ENCODE results near the gene KMT2B.

Gene KMT2B

DNA sequence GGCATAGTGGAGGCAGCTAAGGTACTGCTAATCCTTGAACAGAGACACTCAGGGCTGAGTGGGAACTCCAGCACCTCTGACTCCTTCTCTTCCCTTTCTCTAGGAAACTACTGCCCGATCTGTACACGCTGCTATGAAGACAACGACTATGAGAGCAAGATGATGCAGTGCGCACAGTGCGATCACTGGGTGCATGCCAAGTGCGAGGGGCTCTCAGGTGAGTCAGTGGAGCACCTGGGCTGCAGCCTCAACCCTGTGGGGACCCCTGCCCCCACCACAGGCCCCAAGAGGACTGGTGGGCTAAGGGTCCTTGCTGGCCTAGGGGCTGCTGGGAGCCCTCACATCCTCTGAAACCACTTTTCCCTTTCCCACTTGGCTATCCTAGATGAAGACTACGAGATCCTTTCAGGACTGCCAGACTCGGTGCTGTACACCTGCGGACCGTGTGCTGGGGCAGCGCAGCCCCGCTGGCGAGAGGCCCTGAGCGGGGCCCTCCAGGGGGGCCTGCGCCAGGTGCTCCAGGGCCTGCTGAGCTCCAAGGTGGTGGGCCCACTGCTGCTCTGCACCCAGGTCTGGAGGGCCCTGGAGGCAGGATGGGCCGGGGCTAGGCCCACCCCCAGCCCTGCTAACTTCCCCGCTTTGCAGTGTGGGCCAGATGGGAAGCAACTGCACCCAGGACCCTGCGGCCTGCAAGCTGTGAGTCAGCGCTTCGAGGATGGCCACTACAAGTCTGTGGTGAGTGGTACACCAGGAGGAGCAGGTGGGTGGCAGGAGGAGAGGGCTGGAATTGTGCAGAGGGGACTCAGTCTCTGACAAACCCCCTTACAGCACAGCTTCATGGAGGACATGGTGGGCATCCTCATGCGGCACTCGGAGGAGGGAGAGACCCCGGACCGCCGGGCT, 9.5 kb downstream of the KMT2B start:
- no peak for DNase-seq (ENCODE audit: low read depth in 1 of 2, low spot score in 1 of 2)
- no peak for TF ChIP-seq SPI1 (IDR thresholded peaks at IDR 0.05; ENCODE audit: borderline replicate concordance, low read depth)
- TF ChIP-seq, protein P1, sequence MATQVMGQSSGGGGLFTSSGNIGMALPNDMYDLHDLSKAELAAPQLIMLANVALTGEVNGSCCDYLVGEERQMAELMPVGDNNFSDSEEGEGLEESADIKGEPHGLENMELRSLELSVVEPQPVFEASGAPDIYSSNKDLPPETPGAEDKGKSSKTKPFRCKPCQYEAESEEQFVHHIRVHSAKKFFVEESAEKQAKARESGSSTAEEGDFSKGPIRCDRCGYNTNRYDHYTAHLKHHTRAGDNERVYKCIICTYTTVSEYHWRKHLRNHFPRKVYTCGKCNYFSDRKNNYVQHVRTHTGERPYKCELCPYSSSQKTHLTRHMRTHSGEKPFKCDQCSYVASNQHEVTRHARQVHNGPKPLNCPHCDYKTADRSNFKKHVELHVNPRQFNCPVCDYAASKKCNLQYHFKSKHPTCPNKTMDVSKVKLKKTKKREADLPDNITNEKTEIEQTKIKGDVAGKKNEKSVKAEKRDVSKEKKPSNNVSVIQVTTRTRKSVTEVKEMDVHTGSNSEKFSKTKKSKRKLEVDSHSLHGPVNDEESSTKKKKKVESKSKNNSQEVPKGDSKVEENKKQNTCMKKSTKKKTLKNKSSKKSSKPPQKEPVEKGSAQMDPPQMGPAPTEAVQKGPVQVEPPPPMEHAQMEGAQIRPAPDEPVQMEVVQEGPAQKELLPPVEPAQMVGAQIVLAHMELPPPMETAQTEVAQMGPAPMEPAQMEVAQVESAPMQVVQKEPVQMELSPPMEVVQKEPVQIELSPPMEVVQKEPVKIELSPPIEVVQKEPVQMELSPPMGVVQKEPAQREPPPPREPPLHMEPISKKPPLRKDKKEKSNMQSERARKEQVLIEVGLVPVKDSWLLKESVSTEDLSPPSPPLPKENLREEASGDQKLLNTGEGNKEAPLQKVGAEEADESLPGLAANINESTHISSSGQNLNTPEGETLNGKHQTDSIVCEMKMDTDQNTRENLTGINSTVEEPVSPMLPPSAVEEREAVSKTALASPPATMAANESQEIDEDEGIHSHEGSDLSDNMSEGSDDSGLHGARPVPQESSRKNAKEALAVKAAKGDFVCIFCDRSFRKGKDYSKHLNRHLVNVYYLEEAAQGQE (IDR thresholded peaks at IDR 0.05; ENCODE audit: insufficient replicate concordance, low read depth) = no peak
- H3K27me3 ChIP-seq (ENCODE audit: insufficient read depth, poor library complexity, severe bottlenecking) = no peaks in the 10 kb centered on the region
- H3K27ac ChIP-seq (replicated peaks) = no peak overlapping the region
- no peak overlapping the region for H3K4me3 ChIP-seq (replicated peaks; ENCODE audit: insufficient read depth, low read length)

DNA sequence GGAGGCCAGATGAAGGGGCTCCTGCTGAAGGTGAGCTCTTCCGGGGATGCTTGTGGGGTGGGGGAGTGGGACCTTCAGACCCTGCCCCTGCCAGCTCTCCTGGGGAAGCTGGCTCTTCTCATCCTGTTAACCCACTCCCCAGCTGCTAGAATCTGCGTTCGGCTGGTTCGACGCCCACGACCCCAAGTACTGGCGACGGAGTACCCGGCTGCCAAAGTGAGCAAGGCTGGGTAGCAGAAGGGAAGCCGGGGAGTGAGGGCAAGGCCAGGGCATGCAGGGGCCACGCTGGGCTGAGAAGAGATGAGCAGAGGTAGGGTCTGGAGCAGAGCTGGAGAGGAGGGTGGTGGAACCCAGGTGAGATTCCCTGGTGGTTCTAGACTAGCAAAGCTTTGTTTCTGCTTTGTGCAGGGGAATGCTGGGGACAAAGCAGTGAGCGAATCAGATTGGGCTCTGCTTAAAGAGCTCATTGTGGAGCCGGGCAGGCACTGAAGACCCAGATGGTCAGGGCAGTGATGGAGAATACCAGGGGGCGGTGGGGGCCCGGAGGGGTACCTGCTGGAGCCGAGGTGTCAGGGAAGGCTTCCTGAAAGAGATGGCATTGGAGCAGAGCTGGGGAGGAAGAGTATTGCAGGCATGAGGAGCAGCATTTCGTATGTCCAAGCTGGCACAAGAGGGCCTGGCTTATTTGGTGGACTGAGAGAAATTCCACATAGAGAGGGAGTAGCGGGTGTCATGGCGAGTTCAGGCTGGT, 10.3 kb downstream of the KMT2B start:
- H3K27ac ChIP-seq (replicated peaks) = no peak overlapping the region
- DNase-seq (ENCODE audit: low read depth in 1 of 2, low spot score in 1 of 2) = no peak
- H3K4me3 ChIP-seq (replicated peaks; ENCODE audit: insufficient read depth, low read length) = no peak overlapping the region
- no peaks in the 10 kb centered on the region for H3K27me3 ChIP-seq (ENCODE audit: insufficient read depth, poor library complexity, severe bottlenecking)
- no peak for TF ChIP-seq POLR2AphosphoS5 (IDR thresholded peaks at IDR 0.05; ENCODE audit: low read depth)
- TF ChIP-seq SPI1 (IDR thresholded peaks at IDR 0.05; ENCODE audit: borderline replicate concordance, low read depth) = no peak
- TF ChIP-seq, protein P1 (IDR thresholded peaks at IDR 0.05; ENCODE audit: insufficient replicate concordance, low read depth) = no peak
- TF ChIP-seq, protein P2, sequence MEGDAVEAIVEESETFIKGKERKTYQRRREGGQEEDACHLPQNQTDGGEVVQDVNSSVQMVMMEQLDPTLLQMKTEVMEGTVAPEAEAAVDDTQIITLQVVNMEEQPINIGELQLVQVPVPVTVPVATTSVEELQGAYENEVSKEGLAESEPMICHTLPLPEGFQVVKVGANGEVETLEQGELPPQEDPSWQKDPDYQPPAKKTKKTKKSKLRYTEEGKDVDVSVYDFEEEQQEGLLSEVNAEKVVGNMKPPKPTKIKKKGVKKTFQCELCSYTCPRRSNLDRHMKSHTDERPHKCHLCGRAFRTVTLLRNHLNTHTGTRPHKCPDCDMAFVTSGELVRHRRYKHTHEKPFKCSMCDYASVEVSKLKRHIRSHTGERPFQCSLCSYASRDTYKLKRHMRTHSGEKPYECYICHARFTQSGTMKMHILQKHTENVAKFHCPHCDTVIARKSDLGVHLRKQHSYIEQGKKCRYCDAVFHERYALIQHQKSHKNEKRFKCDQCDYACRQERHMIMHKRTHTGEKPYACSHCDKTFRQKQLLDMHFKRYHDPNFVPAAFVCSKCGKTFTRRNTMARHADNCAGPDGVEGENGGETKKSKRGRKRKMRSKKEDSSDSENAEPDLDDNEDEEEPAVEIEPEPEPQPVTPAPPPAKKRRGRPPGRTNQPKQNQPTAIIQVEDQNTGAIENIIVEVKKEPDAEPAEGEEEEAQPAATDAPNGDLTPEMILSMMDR (IDR thresholded peaks at IDR 0.05; ENCODE audit: insufficient read depth, low read length) = no peak
- no peak for TF ChIP-seq GABPA (IDR thresholded peaks at IDR 0.05; ENCODE audit: low read depth)

DNA sequence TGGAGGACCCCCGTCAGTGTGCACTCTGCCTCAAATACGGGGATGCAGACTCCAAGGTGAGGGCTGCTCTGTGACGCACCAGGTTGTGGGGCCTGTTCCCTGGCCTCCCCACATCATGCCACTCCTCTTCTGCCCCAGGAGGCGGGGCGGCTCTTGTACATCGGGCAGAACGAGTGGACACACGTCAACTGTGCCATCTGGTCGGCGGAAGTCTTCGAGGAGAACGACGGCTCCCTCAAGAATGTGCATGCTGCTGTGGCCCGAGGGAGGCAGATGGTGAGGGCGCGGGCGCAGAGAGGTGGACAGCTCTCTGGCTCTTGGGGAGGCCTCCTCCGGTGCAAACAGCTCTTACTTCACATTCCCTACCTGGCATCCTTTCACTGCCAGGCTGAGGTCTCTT, 11.2 kb downstream of the KMT2B start:
- H3K27ac ChIP-seq (replicated peaks) = no peak overlapping the region
- H3K4me3 ChIP-seq (replicated peaks; ENCODE audit: insufficient read depth, low read length) = no peak overlapping the region
- no peak for DNase-seq (ENCODE audit: low read depth in 1 of 2, low spot score in 1 of 2)
- TF ChIP-seq, protein P2 (IDR thresholded peaks at IDR 0.05; ENCODE audit: insufficient read depth, low read length) = no peak
- TF ChIP-seq GABPA (IDR thresholded peaks at IDR 0.05; ENCODE audit: low read depth) (no peak), SPI1 (IDR thresholded peaks at IDR 0.05; ENCODE audit: borderline replicate concordance, low read depth) (no peak), POLR2AphosphoS5 (IDR thresholded peaks at IDR 0.05; ENCODE audit: low read depth) (no peak)
- TF ChIP-seq, protein P1 (IDR thresholded peaks at IDR 0.05; ENCODE audit: insufficient replicate concordance, low read depth) = no peak
- no peaks in the 10 kb centered on the region for H3K27me3 ChIP-seq (ENCODE audit: insufficient read depth, poor library complexity, severe bottlenecking)
